Measurements from ENCODE around the gene CFAP74. TPM values are rescaled to one million over a fixed set of nuclear protein-coding genes. Genes with fewer than 3 reads are reported as not detected.

CFAP74 gene
- total RNA-seq, 1 experiment from 2014 or later, result not detected

DNA sequence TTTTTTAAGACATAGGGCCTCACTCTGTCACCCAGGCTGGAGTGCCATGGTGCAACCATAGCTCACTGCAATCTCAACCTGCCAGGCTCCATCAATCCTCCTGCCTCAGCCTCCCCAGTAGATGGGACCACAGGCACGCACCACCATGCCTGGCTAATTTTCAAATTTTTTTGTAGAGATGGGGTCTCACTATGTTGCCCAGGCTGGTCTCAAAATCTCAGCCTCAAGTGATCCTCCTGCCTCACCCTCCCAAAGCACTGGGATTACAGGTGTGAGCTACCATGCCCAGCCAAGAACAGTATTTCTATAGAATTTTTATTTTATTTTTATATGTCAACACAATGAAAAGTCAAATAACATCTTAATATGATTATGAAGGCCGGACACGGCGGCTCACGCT is 123.6 kb downstream of the CFAP74 start:
- H3K27ac ChIP-seq (ENCODE audit: low read depth, low read length, poor library complexity, severe bottlenecking), result no peak overlapping the region
- peaks cover 22% of the 10 kb centered on the region for H3K36me3 ChIP-seq (ENCODE audit: insufficient read depth, low read length, poor library complexity, severe bottlenecking)
- no peak for DNase-seq (ENCODE audit: low spot score)
- CTCF ChIA-PET, result no interaction called here
- intact Hi-C loops (cut with micrococcal nuclease; ENCODE audit: unreplicated experiment), result no loop called here
- POLR2A ChIA-PET (ENCODE audit: low non-redundant PET), result no interaction called here
- H3K27me3 ChIP-seq (replicated peaks; ENCODE audit: insufficient read depth, low read depth, low read length, poor library complexity), result no peaks in the 10 kb centered on the region
- H3K9me3 ChIP-seq (ENCODE audit: low read depth, low read length, poor library complexity, severe bottlenecking), result no peaks in the 10 kb centered on the region
- H3K4me3 ChIP-seq (ENCODE audit: low read depth, low read length, poor library complexity, severe bottlenecking), result no peak overlapping the region
- H3K4me1 ChIP-seq (ENCODE audit: insufficient read depth, low read length, poor library complexity, severe bottlenecking), result peaks cover 7% of the 10 kb centered on the region
- BruUV-seq (replicated peaks), result no TSS peak
- no peak for TF ChIP-seq EZH2 (IDR thresholded peaks at IDR 0.05; ENCODE audit: borderline replicate concordance, low read depth, low read length, poor library complexity, severe bottlenecking)
- TF ChIP-seq, protein P1, sequence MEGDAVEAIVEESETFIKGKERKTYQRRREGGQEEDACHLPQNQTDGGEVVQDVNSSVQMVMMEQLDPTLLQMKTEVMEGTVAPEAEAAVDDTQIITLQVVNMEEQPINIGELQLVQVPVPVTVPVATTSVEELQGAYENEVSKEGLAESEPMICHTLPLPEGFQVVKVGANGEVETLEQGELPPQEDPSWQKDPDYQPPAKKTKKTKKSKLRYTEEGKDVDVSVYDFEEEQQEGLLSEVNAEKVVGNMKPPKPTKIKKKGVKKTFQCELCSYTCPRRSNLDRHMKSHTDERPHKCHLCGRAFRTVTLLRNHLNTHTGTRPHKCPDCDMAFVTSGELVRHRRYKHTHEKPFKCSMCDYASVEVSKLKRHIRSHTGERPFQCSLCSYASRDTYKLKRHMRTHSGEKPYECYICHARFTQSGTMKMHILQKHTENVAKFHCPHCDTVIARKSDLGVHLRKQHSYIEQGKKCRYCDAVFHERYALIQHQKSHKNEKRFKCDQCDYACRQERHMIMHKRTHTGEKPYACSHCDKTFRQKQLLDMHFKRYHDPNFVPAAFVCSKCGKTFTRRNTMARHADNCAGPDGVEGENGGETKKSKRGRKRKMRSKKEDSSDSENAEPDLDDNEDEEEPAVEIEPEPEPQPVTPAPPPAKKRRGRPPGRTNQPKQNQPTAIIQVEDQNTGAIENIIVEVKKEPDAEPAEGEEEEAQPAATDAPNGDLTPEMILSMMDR (conservative IDR thresholded peaks at IDR 0.05; ENCODE audit: low read depth, low read length), result no peak

GRCh38 chr1:1877865-1878436 is 125.6 kb downstream of the CFAP74 start:
- BruUV-seq (replicated peaks), result no TSS peak
- Histone ChIP-seq H3K4me1 (ENCODE audit: insufficient read depth, low read length, poor library complexity, severe bottlenecking) (no peaks in the 10 kb centered on the region), H3K27ac (ENCODE audit: low read depth, low read length, poor library complexity, severe bottlenecking) (no peak overlapping the region), H3K27me3 (replicated peaks; ENCODE audit: insufficient read depth, low read depth, low read length, poor library complexity) (no peaks in the 10 kb centered on the region), H3K4me3 (ENCODE audit: low read depth, low read length, poor library complexity, severe bottlenecking) (no peak overlapping the region), H3K36me3 (ENCODE audit: insufficient read depth, low read length, poor library complexity, severe bottlenecking) (peaks cover 26% of the 10 kb centered on the region), H3K9me3 (ENCODE audit: low read depth, low read length, poor library complexity, severe bottlenecking) (no peaks in the 10 kb centered on the region)
- ChIA-PET POLR2A (ENCODE audit: low non-redundant PET) (no interaction called here), CTCF (no interaction called here)
- no peak for DNase-seq (ENCODE audit: low spot score)
- TF ChIP-seq EZH2 (IDR thresholded peaks at IDR 0.05; ENCODE audit: borderline replicate concordance, low read depth, low read length, poor library complexity, severe bottlenecking), result no peak
- TF ChIP-seq, protein P1 (conservative IDR thresholded peaks at IDR 0.05; ENCODE audit: low read depth, low read length), result no peak
- intact Hi-C loops (cut with micrococcal nuclease; ENCODE audit: unreplicated experiment), result no loop called here

DNA sequence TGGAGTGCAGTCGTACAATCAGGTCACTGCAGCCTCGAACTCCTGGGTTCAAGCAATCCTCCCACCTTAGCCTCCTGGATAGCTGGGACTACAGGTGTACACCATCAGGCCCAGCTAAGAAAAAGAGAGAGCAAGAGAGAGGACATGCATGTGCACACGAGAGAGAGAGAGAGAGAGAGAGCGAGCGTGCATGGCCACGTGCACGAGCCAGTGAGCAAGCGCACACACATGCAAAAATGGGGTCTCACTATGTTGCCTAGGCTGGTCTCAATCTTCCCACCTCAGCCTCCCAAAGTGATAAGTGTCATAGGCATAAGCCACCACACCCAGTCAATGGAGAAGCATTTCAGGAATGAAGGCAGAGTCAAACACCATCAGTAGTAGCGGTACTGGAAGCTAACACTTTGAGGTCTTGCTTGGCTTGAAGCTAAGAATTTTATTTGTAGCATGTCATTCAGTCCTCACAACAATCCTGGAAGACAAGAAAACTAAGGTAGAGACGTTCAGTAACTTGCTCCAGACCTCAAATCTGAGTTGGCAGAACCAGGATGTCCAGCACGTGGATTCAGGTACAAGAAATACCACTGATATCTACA is 127.2 kb downstream of the CFAP74 start:
- peaks cover 26% of the 10 kb centered on the region for H3K36me3 ChIP-seq (ENCODE audit: insufficient read depth, low read length, poor library complexity, severe bottlenecking)

More for the DNA sequence above, 127.2 kb downstream of the CFAP74 start:
- intact Hi-C loops (cut with micrococcal nuclease; ENCODE audit: unreplicated experiment), result no loop called here
- Histone ChIP-seq H3K4me3 (ENCODE audit: low read depth, low read length, poor library complexity, severe bottlenecking) (no peak overlapping the region), H3K27ac (ENCODE audit: low read depth, low read length, poor library complexity, severe bottlenecking) (no peak overlapping the region), H3K9me3 (ENCODE audit: low read depth, low read length, poor library complexity, severe bottlenecking) (no peaks in the 10 kb centered on the region), H3K4me1 (ENCODE audit: insufficient read depth, low read length, poor library complexity, severe bottlenecking) (no peaks in the 10 kb centered on the region), H3K27me3 (replicated peaks; ENCODE audit: insufficient read depth, low read depth, low read length, poor library complexity) (no peaks in the 10 kb centered on the region)
- BruUV-seq (replicated peaks), result no TSS peak
- no peak for TF ChIP-seq EZH2 (IDR thresholded peaks at IDR 0.05; ENCODE audit: borderline replicate concordance, low read depth, low read length, poor library complexity, severe bottlenecking)
- TF ChIP-seq, protein P1 (conservative IDR thresholded peaks at IDR 0.05; ENCODE audit: low read depth, low read length), result no peak
- CTCF ChIA-PET, result no interaction called here
- POLR2A ChIA-PET (ENCODE audit: low non-redundant PET), result no interaction called here
- DNase-seq (ENCODE audit: low spot score), result no peak
